HepG2 (cell line): ENCODE results near the gene XG. TPM values are rescaled to one million over a fixed set of nuclear protein-coding genes. Genes with fewer than 3 reads are reported as not detected.
A peak's percentile ranks its signal among the peaks of the same experiment; 100 is the strongest.

Experiments used
- CREBL2 ChIP-seq: sonication (generic); formaldehyde crosslinking; IDR thresholded peaks from 2 replicates; pipeline ENCODE4 v1.8.1; 2023; ENCODE audit warnings: missing genetic modification reagents, mild to moderate bottlenecking, borderline replicate concordance
- ELF4 ChIP-seq: sonication (generic); formaldehyde crosslinking; IDR thresholded peaks from 2 replicates; pipeline ENCODE4 v1.5.0; 2020; ENCODE audit warnings: missing genetic modification reagents, mild to moderate bottlenecking, moderate library complexity, borderline replicate concordance
- ETV5 ChIP-seq: IDR thresholded peaks from 2 replicates; pipeline ENCODE4 v1.6.1; 2018; ENCODE audit warnings: missing biosample characterization, missing genetic modification reagents, inconsistent platforms, borderline replicate concordance
- GABPB1 ChIP-seq: IDR thresholded peaks from 2 replicates; pipeline ENCODE4 v1.6.1; 2016; ENCODE audit warnings: mild to moderate bottlenecking, missing genetic modification reagents, moderate library complexity, missing compliant biosample characterization
- HMGXB3 ChIP-seq: sonication (generic); formaldehyde crosslinking; IDR thresholded peaks from 2 replicates; pipeline ENCODE4 v1.4.0; 2020; ENCODE audit warnings: missing genetic modification reagents, borderline replicate concordance
- MAF1 ChIP-seq: sonication (generic); formaldehyde crosslinking; IDR thresholded peaks from 2 replicates; pipeline ENCODE4 v1.5.0; 2020; ENCODE audit warnings: missing genetic modification reagents, borderline replicate concordance
- MLXIP ChIP-seq: sonication (generic); formaldehyde crosslinking; IDR thresholded peaks from 2 replicates; pipeline ENCODE4 v1.9.0; 2021; ENCODE audit warnings: missing genetic modification reagents, borderline replicate concordance
- MXD1 ChIP-seq: sonication (generic); formaldehyde crosslinking; IDR thresholded peaks from 2 replicates; pipeline ENCODE4 v1.4.0; 2020; ENCODE audit warnings: mild to moderate bottlenecking, missing genetic modification reagents
- NRL ChIP-seq: sonication (generic); formaldehyde crosslinking; IDR thresholded peaks from 2 replicates; pipeline ENCODE4 v1.5.0; 2020; ENCODE audit warnings: missing genetic modification reagents, mild to moderate bottlenecking, moderate library complexity, borderline replicate concordance
- SRF ChIP-seq: IDR thresholded peaks from 2 replicates; pipeline ENCODE4 v1.6.1; 2011; ENCODE audit warnings: mild to moderate bottlenecking, low read depth, low read length, moderate library complexity
- STAG1 ChIP-seq: sonication (generic); formaldehyde crosslinking; IDR thresholded peaks from 2 replicates; pipeline ENCODE4 v1.4.0; 2020; ENCODE audit warnings: missing genetic modification reagents
- TAF1 ChIP-seq: sonication (generic); formaldehyde crosslinking; IDR thresholded peaks from 2 replicates; pipeline ENCODE4 v1.4.0; 2020; ENCODE audit warnings: missing genetic modification reagents
- YY1 ChIP-seq: IDR thresholded peaks from 2 replicates; pipeline ENCODE4 v1.6.1; 2011; ENCODE audit warnings: low read length, low read depth, moderate library complexity, mild to moderate bottlenecking; ENCODE audit not compliant: insufficient read depth, insufficient replicate concordance
- ZFY ChIP-seq: sonication (generic); formaldehyde crosslinking; IDR thresholded peaks from 2 replicates; pipeline ENCODE4 v1.4.0; 2020; ENCODE audit warnings: missing genetic modification reagents
- ZNF24 ChIP-seq: fragments of 450-650 bp; IDR thresholded peaks from 2 replicates; pipeline ENCODE4 v1.6.1; 2017; ENCODE audit warnings: antibody characterized with exemption, mild to moderate bottlenecking
- ZNF263 ChIP-seq: sonication (generic); formaldehyde crosslinking; IDR thresholded peaks from 2 replicates; pipeline ENCODE4 v1.4.0; 2020; ENCODE audit warnings: missing genetic modification reagents
- ZNF317 ChIP-seq: sonication (generic); formaldehyde crosslinking; IDR thresholded peaks from 2 replicates; pipeline ENCODE4 v1.5.0; 2020; ENCODE audit warnings: mild to moderate bottlenecking, missing genetic modification reagents
- ZNF33B ChIP-seq: sonication (generic); formaldehyde crosslinking; IDR thresholded peaks from 2 replicates; pipeline ENCODE4 v1.5.1; 2020; ENCODE audit warnings: mild to moderate bottlenecking, missing genetic modification reagents
- ZNF460 ChIP-seq: sonication (generic); formaldehyde crosslinking; IDR thresholded peaks from 2 replicates; pipeline ENCODE4 v1.5.1; 2020; ENCODE audit warnings: missing genetic modification reagents, mild to moderate bottlenecking, borderline replicate concordance
- ZNF746 ChIP-seq: sonication (generic); formaldehyde crosslinking; IDR thresholded peaks from 2 replicates; pipeline ENCODE4 v1.8.0; 2022; ENCODE audit warnings: mild to moderate bottlenecking, missing genetic modification reagents
- ZNF891 ChIP-seq: sonication (generic); formaldehyde crosslinking; IDR thresholded peaks from 2 replicates; pipeline ENCODE4 v1.5.0; 2020; ENCODE audit warnings: mild to moderate bottlenecking, missing genetic modification reagents
- ZSCAN29 ChIP-seq: sonication (generic); formaldehyde crosslinking; conservative IDR thresholded peaks from 2 replicates; pipeline ENCODE4 v1.4.0; 2020; ENCODE audit warnings: mild to moderate bottlenecking, missing genetic modification reagents
- polyA plus RNA-seq, 8 experiments: library from polyadenylated mRNA; depleted of rRNA in 3 of 8; stranded (reverse) in 7 of 8; unstranded in 1 of 8; fragments of >200 nt; fragmentation: Illumina TruSeq in 4 of 8; extraction: Trizol in 4 of 8; gene quantifications; 2 replicates each; pipeline versions ENCODE4 v1.2.1 to v1.2.3, GENCODE V29; 2011 to 2016; ENCODE audit warnings: low read depth in 4 of 8, missing spikeins in 1 of 8, mixed read lengths in 1 of 8; ENCODE audit not compliant: insufficient read depth in 1 of 8
- total RNA-seq, 5 experiments: library from RNA; depleted of rRNA; stranded (reverse); fragments of >200 nt; fragmentation: Illumina TruSeq; extraction: Trizol; gene quantifications; 2 replicates each; pipeline ENCODE4 v1.2.3, GENCODE V29; 2016; ENCODE audit warnings: low read depth in 1 of 5

Gene XG
- total and polyA plus RNA-seq, 2 of the 13 experiments (the other 11 are each of a cell fraction or from before 2014, with no cell fraction given), result not detected

GRCh38 chrX:2828344-2828958 is 76.6 kb downstream of the XG start, which contains the start of gene GYG2 (continued):
- no peak for TF ChIP-seq NRL (CRISPR knock-in tag)
- TF ChIP-seq ZNF24, result peak; percentile 67; the same call in 1 of the 2 replicates
- no peak for TF ChIP-seq ZNF33B (CRISPR knock-in tag)
- TF ChIP-seq HMGXB3, result no peak
- no peak for TF ChIP-seq ELF4 (CRISPR knock-in tag)
- TF ChIP-seq CREBL2 (CRISPR knock-in tag), result no peak
- TF ChIP-seq ZFY (CRISPR knock-in tag), result peak; percentile 45; the same call in 1 of the 2 replicates
- TF ChIP-seq ZNF746, result no peak
- no peak for TF ChIP-seq STAG1
- no peak for TF ChIP-seq ZNF263 (CRISPR knock-in tag)
- TF ChIP-seq ZNF317 (CRISPR knock-in tag), result no peak
- no peak for TF ChIP-seq TAF1 (CRISPR knock-in tag)
- no peak for TF ChIP-seq MAF1 (CRISPR knock-in tag)
- 0 out of 2 replicates have a peak, but pooled peaks have one; percentile 10 for TF ChIP-seq GABPB1 (CRISPR knock-in tag)
- TF ChIP-seq ZNF891 (CRISPR knock-in tag), result no peak
- TF ChIP-seq YY1, result peak; percentile 11
- 0 out of 2 replicates have a peak, but pooled peaks have one; percentile 10 for TF ChIP-seq ETV5 (CRISPR knock-in tag)
- no peak for TF ChIP-seq MXD1 (CRISPR knock-in tag)
- no peak for TF ChIP-seq ZSCAN29
- no peak for TF ChIP-seq SRF
- TF ChIP-seq MLXIP (CRISPR knock-in tag), result no peak
- no peak for TF ChIP-seq ZNF460 (CRISPR knock-in tag)
